ENCODE measurements around the gene NOTCH4.

- TF ChIP-seq EP300 (IDR thresholded peaks at IDR 0.05; ENCODE audit: low read depth) (no peak), CTCF (IDR thresholded peaks at IDR 0.05) (no peak)
Measured at GRCh38 chr6:32177183-32177787, 46.6 kb downstream of the NOTCH4 start.

Measured in transverse colon (tissue), 3 donors.